ENCODE results near the gene MT1M. TPM values are rescaled to one million over a fixed set of nuclear protein-coding genes. Genes with fewer than 3 reads are reported as not detected.
"Not testable (repeated sequence)": the region's sequence is repeated elsewhere in the genome, so short reads cannot be mapped to it uniquely, and the experiment has no call there.

Gene MT1M
- total RNA-seq, 1 experiment from 2014 or later: not detected

- DNase-seq (ENCODE audit: low spot score): no peak
Measured at GRCh38 chr16:56649271-56649670, 16.8 kb downstream of the MT1M start.

- no peak for DNase-seq (ENCODE audit: low spot score)
Measured at GRCh38 chr16:56649820-56650219, 17.4 kb downstream of the MT1M start.

- DNase-seq (ENCODE audit: low spot score): no peak
Measured at GRCh38 chr16:56651586-56651985, 19.1 kb downstream of the MT1M start, which contains the start of gene MT1B. TSS of gene MT1B (plus strand) at chr16:56651886. CDS start at chr16:56651954, 68 bp downstream.

- DNase-seq (ENCODE audit: low spot score): no peak
Measured at GRCh38 chr16:56652600-56652999, 20.1 kb downstream of the MT1M start.

- DNase-seq (ENCODE audit: low spot score): no peak
Measured at GRCh38 chr16:56653218-56653617, 20.8 kb downstream of the MT1M start.

- DNase-seq (ENCODE audit: low spot score): peak; percentile 87
Measured at GRCh38 chr16:56657555-56658326, 25.3 kb downstream of the MT1M start, which contains the start of gene MT1F. TSS of gene MT1F (plus strand) at chr16:56657959. CDS start at chr16:56658059, 100 bp downstream.

GRCh38 chr16:56658327-56658875 lies 25.9 kb downstream of the MT1M start:
- DNase-seq (ENCODE audit: low spot score): no peak

- no peak for DNase-seq (ENCODE audit: low spot score)
Measured at GRCh38 chr16:56662357-56663354, 30.2 kb downstream of the MT1M start.

GRCh38 chr16:56664506-56664905 lies 32.0 kb downstream of the MT1M start:
- DNase-seq (ENCODE audit: low spot score): no peak

GRCh38 chr16:56665286-56666261 lies 33.1 kb downstream of the MT1M start:
- DNase-seq (ENCODE audit: low spot score): not testable (repeated sequence)

- no peak for DNase-seq (ENCODE audit: low spot score)
Measured at GRCh38 chr16:56667581-56668571, 35.4 kb downstream of the MT1M start, which contains the start of gene MT1G. TSS of gene MT1G (minus strand) at chr16:56668065. CDS start at chr16:56667993, 72 bp downstream.

GRCh38 chr16:56669005-56669839 lies 36.8 kb downstream of the MT1M start, which contains the start of gene MT1H:
TSS of gene MT1H (plus strand) at chr16:56669814. CDS start at chr16:56669885, 71 bp downstream.
- no peak for DNase-seq (ENCODE audit: low spot score)

GRCh38 chr16:56669840-56670619 lies 37.6 kb downstream of the MT1M start:
- no peak for DNase-seq (ENCODE audit: low spot score)

GRCh38 chr16:56670620-56670934 lies 38.1 kb downstream of the MT1M start:
- no peak for DNase-seq (ENCODE audit: low spot score)

- DNase-seq (ENCODE audit: low spot score): not testable (repeated sequence)
Measured at GRCh38 chr16:56671691-56672090, 39.2 kb downstream of the MT1M start.

GRCh38 chr16:56672171-56672570 lies 39.7 kb downstream of the MT1M start:
- not testable (repeated sequence) for DNase-seq (ENCODE audit: low spot score)

GRCh38 chr16:56672761-56673536 lies 40.5 kb downstream of the MT1M start:
- no peak for DNase-seq (ENCODE audit: low spot score)
